HG03064 (cell line): ENCODE data around the gene SLC24A4.
"Not testable (repeated sequence)": the region's sequence is repeated elsewhere in the genome, so short reads cannot be mapped to it uniquely, and the experiment has no call there.

ENCODE experiments used
- ATAC-seq: cut with Tn5 transposase; IDR thresholded peaks from one replicate; pipeline ENCODE4 v1.9.1; 2021; ENCODE audit warnings: low read depth; ENCODE audit not compliant: unreplicated experiment

The SLC24A4 gene

GRCh38 chr14:92532490-92533163 lies 209.7 kb downstream of the SLC24A4 start:
- no peak for ATAC-seq

GRCh38 chr14:92534932-92535643 lies 212.1 kb downstream of the SLC24A4 start:
- no peak for ATAC-seq

GRCh38 chr14:92536231-92536630 lies 213.3 kb downstream of the SLC24A4 start:
- not testable (repeated sequence) for ATAC-seq

GRCh38 chr14:92538412-92538985 lies 215.5 kb downstream of the SLC24A4 start:
- ATAC-seq: peak; percentile 69

GRCh38 chr14:92539419-92539818 lies 216.5 kb downstream of the SLC24A4 start:
- no peak for ATAC-seq

GRCh38 chr14:92539875-92540274 lies 216.9 kb downstream of the SLC24A4 start:
- ATAC-seq: peak; percentile 42

GRCh38 chr14:92540472-92541048 lies 217.6 kb downstream of the SLC24A4 start:
- ATAC-seq: peak; percentile 23

GRCh38 chr14:92542766-92543554 lies 220.0 kb downstream of the SLC24A4 start:
- ATAC-seq: no peak

GRCh38 chr14:92544051-92544720 lies 221.2 kb downstream of the SLC24A4 start:
- ATAC-seq: no peak

- ATAC-seq: no peak
Observed at GRCh38 chr14:92546347-92547053, 223.5 kb downstream of the SLC24A4 start.

GRCh38 chr14:92549105-92549858 lies 226.3 kb downstream of the SLC24A4 start:
- ATAC-seq: no peak

GRCh38 chr14:92549859-92550230 lies 226.9 kb downstream of the SLC24A4 start:
- no peak for ATAC-seq
